ENCODE results near the gene PPRC1. TPM values are rescaled to one million over a fixed set of nuclear protein-coding genes. Genes with fewer than 3 reads are reported as not detected.

Gene PPRC1
- total and polyA plus RNA-seq, 4 donors, result 4.9 to 10.1 (median 8.7) TPM

DNA sequence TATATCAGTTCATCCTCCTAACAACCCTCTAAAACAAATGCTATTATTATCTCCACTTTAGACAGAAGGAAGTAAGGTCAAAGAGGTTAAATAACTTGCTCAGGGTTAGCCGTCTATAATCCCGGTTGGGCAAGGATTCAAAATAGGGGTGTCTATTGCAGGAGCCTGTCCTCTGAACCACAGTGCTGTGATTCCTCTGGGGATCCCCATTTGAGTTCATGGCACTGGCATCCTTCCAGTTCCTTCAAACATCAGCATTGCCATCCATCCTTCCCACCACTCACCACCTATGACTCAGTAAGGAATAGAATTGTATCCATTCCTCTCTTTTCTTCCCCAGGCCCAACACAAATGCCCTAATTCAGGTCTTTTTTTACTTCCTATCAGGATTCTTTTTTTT, 42.1 kb upstream of the PPRC1 start:
- no peak for DNase-seq (ENCODE audit: low spot score)
- WGBS, result 72% methylated on average over 2 of the region's 2 CpGs
- H3K27me3 ChIP-seq (ENCODE audit: control insufficient read depth in 4 of 4, insufficient read depth in 4 of 4, low read length in 3 of 4), result no peaks in the 10 kb centered on the region
- no peak overlapping the region for H3K4me3 ChIP-seq (ENCODE audit: low read depth in 1 of 3, low read length in 3 of 3)
- no peak for TF ChIP-seq HNF4G (IDR thresholded peaks at IDR 0.05)
- TF ChIP-seq TAF1 (conservative IDR thresholded peaks at IDR 0.05), result no peak
- TF ChIP-seq NR2F2 (IDR thresholded peaks at IDR 0.05), result no peak
- TF ChIP-seq, protein P1, sequence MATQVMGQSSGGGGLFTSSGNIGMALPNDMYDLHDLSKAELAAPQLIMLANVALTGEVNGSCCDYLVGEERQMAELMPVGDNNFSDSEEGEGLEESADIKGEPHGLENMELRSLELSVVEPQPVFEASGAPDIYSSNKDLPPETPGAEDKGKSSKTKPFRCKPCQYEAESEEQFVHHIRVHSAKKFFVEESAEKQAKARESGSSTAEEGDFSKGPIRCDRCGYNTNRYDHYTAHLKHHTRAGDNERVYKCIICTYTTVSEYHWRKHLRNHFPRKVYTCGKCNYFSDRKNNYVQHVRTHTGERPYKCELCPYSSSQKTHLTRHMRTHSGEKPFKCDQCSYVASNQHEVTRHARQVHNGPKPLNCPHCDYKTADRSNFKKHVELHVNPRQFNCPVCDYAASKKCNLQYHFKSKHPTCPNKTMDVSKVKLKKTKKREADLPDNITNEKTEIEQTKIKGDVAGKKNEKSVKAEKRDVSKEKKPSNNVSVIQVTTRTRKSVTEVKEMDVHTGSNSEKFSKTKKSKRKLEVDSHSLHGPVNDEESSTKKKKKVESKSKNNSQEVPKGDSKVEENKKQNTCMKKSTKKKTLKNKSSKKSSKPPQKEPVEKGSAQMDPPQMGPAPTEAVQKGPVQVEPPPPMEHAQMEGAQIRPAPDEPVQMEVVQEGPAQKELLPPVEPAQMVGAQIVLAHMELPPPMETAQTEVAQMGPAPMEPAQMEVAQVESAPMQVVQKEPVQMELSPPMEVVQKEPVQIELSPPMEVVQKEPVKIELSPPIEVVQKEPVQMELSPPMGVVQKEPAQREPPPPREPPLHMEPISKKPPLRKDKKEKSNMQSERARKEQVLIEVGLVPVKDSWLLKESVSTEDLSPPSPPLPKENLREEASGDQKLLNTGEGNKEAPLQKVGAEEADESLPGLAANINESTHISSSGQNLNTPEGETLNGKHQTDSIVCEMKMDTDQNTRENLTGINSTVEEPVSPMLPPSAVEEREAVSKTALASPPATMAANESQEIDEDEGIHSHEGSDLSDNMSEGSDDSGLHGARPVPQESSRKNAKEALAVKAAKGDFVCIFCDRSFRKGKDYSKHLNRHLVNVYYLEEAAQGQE (IDR thresholded peaks at IDR 0.05), result no peak
- no peak for TF ChIP-seq CTCF (IDR thresholded peaks at IDR 0.05; ENCODE audit: low read depth, low read length, missing input control)
- TF ChIP-seq GABPA (IDR thresholded peaks at IDR 0.05 in 1 of 2, conservative IDR thresholded peaks at IDR 0.05 in 1 of 2), result no peak
- TF ChIP-seq RXRA (IDR thresholded peaks at IDR 0.05), result no peak
- TF ChIP-seq SP1 (IDR thresholded peaks at IDR 0.05), result no peak
- TF ChIP-seq, protein P2, sequence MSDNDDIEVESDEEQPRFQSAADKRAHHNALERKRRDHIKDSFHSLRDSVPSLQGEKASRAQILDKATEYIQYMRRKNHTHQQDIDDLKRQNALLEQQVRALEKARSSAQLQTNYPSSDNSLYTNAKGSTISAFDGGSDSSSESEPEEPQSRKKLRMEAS (IDR thresholded peaks at IDR 0.05), result no peak
- no peaks in the 10 kb centered on the region for H3K4me1 ChIP-seq (ENCODE audit: control insufficient read depth in 4 of 4, insufficient read depth in 4 of 4, low read length in 3 of 4)
- no peaks in the 10 kb centered on the region for H3K36me3 ChIP-seq (ENCODE audit: control insufficient read depth in 4 of 4, insufficient read depth in 3 of 4, low read depth in 1 of 4, low read length in 3 of 4)
- no peak overlapping the region for H3K27ac ChIP-seq (ENCODE audit: low read depth in 1 of 2, low read length in 2 of 2)
- no peak overlapping the region for H3K9ac ChIP-seq (ENCODE audit: low read depth in 1 of 2, low read length in 2 of 2)
- H3K9me3 ChIP-seq (ENCODE audit: control insufficient read depth in 4 of 4, low read length in 3 of 4), result no peaks in the 10 kb centered on the region

DNA sequence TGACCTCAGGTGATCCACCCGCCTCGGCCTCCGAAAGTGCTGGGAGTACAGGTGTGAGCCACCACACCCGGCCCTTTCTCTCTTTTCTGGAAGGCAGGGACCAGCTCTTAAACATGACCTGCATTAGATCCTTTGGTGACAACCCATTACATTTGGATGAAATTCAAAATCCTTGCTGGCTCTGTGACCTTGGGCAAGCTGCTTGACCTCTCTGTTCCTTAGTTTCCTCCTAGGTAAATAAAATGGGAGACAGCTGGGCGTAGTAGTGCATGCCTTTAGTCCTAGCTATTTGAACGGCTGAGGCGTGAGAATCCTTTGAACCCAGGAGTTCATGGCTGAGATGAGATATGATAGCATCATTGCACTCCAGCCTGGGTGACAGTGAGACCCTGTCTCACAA, 36.4 kb upstream of the PPRC1 start:
- no peak for DNase-seq (ENCODE audit: low spot score)
- WGBS, result 95% methylated on average over 7 of the region's 7 CpGs
- TF ChIP-seq NR2F2 (IDR thresholded peaks at IDR 0.05) (no peak), HNF4A (conservative IDR thresholded peaks at IDR 0.05) (no peak), HNF4G (IDR thresholded peaks at IDR 0.05) (no peak), YY1 (IDR thresholded peaks at IDR 0.05) (no peak), ATF3 (IDR thresholded peaks at IDR 0.05) (no peak), GABPA (IDR thresholded peaks at IDR 0.05 in 1 of 2, conservative IDR thresholded peaks at IDR 0.05 in 1 of 2) (no peak), JUND (IDR thresholded peaks at IDR 0.05) (no peak), TAF1 (conservative IDR thresholded peaks at IDR 0.05) (no peak), EGR1 (IDR thresholded peaks at IDR 0.05; ENCODE audit: low read depth in 2 of 2) (no peak), FOXA2 (IDR thresholded peaks at IDR 0.05) (no peak)
- TF ChIP-seq, protein P1 (IDR thresholded peaks at IDR 0.05), result no peak
- TF ChIP-seq, protein P2 (IDR thresholded peaks at IDR 0.05), result no peak
- H3K27ac ChIP-seq (ENCODE audit: low read depth in 1 of 2, low read length in 2 of 2), result no peak overlapping the region
- H3K4me1 ChIP-seq (ENCODE audit: control insufficient read depth in 4 of 4, insufficient read depth in 4 of 4, low read length in 3 of 4), result no peaks in the 10 kb centered on the region
- no peak overlapping the region for H3K9ac ChIP-seq (ENCODE audit: low read depth in 1 of 2, low read length in 2 of 2)
- H3K4me3 ChIP-seq (ENCODE audit: low read depth in 1 of 3, low read length in 3 of 3), result no peak overlapping the region
- H3K9me3 ChIP-seq (ENCODE audit: control insufficient read depth in 4 of 4, low read length in 3 of 4), result no peaks in the 10 kb centered on the region
- H3K36me3 ChIP-seq (ENCODE audit: control insufficient read depth in 4 of 4, insufficient read depth in 3 of 4, low read depth in 1 of 4, low read length in 3 of 4), result no peaks in the 10 kb centered on the region
- no peaks in the 10 kb centered on the region for H3K27me3 ChIP-seq (ENCODE audit: control insufficient read depth in 4 of 4, insufficient read depth in 4 of 4, low read length in 3 of 4)
